AML-193 (cell line): Measurements from ENCODE around the gene REXO4.

Experiments used
- DNase-seq, 2 experiments: peaks; one replicate each; lab custom pipeline; 2025; lab: John Stamatoyannopoulos, UW

The REXO4 gene

DNA sequence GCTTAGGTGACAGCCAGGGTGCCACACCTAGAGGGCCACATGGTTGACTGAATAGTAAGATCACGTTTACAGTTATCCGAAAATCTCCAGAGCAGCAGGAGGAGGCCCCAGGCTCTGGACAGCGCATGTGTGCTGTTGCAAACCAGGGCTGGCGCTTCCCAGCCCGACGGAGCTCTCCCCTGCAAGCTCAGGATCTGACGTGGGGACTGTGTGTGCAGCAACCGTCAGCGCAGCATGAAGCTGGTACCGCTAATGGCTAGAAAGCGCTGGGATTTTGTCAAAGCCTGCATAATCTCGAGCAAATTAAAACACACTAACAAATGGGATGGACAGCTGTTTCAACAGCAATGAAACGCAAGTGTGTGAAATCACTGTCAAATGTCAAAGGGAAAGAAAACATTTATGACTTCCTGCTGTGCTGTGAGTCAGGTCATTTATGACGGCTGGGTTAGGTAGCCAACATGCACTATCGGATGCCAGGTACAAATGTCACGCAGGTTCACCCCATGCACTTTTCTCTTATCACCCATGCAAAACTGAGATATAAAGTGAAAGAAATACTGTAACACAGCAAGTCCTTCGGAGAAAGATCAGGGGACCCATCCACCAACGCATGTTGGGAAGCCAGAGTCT lies 49.4 kb downstream of the REXO4 start:
- no peak for DNase-seq

DNA sequence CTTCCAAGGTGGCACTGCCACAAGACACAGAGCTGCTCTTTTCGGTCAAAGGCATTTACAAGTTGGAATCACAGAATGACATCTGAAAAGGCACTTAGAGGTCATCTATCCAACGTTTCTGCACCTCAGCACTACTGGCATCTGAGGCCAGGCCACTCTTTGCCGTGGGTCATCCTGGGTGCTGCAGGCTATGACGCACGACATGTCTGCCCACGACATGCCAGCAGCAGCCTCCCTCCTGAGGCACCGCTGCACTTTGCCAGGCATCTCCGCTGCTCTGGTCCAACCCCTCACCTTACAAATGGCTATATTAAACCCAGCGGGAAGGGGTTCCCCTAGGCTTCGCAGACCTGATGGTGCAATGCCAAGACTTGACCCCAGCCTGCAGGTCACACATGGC lies 50.0 kb downstream of the REXO4 start:
- DNase-seq: no peak

DNA sequence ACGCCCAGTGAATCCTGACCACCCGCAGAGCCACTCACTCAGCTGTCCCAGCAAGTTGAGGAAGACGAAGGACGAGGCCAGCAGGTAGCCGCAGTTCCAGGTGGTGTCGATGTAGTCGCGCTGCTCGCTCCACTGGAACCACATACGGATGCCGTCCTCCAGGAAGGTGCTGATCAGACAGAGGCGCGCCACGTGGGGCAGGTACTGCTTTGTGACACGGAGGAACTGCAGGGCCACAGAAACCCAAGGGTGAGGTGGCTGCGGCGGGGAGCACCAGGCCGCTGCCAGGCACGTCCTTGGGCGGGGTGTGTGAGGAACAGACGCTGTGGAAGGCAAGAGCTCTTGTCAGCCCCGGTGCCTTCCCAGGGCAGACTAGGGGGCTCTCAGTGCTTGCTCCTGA lies 50.6 kb downstream of the REXO4 start:
- DNase-seq: no peak

DNA sequence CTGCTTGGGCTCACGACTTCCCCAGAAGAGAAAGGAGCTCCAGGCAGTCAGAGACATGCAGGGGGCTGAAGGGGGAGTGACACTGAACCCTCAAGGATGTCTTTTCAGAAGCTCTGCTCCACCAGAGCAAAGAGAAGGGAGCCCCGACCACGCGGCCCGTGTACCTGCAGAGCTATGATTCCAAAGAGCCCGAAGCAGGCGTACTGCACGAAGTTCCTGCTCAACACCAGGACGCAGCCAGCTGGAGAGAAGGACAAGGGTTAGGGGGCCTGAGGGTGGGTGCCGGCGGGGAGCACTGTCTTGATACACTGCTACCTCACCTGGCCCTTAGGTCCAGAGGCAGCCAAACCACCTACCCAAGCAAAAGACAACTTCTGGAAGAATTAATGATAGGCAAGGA lies 51.4 kb downstream of the REXO4 start:
- DNase-seq: no peak

DNA sequence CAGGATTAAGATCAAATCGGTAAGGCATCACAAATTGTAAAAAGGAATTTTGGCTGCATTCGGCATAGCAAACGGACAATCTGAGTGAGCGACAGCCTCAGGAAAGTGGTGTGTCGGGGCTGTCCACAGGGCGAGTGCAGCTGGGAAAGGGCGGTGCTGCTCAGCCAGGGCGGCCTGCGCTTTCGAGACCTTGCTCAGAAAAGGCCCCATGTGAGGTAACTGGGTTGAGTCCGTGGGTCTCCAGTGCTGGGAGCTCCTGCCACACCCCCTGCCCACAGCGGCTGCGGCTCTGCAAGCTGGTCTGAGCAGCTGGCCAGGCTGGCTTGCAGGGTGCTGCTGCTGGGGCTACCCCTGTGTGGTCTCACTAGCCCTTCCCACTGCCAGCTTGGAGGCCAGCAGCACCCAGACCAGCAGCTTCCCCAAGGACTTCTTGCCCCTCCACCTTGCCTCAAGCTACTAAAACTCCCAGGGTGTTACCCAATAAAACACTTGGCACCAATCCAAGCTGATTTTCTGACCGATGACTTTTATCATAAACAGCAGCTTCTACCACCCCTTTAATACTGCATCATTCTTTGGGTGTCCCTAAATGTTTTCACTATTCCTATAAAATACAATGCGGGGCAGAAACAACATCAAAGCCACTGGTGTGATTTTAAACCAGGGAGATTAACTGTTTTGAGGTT lies 55.3 kb downstream of the REXO4 start:
- no peak for DNase-seq

DNA sequence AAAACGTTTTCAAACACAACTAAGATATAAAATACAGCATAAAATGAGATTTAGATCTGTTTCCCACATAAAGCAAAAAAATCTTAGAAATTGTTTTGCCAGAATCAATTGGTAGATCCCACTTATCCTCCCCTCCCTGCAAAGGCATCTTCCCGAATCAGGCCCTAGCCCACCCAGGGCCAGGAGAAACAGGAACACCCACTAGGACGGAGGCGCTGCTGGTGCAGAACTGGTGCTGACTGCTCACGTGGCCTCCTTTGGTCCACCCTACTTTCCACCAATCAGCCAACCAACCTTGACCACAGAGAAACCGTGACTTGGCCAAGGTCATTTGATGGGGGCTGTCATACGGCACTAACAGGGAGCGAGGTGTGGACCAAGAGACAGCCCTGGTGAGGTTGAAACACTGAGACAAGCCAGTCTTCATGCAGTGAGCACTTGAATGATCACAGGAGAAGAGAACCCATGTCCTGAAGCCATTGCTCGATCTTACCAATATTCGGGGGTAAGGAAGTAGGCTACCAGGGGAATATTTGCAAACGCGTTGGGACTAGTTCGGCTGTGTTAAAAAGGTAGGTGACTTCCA lies 56.2 kb downstream of the REXO4 start:
- DNase-seq: no peak

DNA sequence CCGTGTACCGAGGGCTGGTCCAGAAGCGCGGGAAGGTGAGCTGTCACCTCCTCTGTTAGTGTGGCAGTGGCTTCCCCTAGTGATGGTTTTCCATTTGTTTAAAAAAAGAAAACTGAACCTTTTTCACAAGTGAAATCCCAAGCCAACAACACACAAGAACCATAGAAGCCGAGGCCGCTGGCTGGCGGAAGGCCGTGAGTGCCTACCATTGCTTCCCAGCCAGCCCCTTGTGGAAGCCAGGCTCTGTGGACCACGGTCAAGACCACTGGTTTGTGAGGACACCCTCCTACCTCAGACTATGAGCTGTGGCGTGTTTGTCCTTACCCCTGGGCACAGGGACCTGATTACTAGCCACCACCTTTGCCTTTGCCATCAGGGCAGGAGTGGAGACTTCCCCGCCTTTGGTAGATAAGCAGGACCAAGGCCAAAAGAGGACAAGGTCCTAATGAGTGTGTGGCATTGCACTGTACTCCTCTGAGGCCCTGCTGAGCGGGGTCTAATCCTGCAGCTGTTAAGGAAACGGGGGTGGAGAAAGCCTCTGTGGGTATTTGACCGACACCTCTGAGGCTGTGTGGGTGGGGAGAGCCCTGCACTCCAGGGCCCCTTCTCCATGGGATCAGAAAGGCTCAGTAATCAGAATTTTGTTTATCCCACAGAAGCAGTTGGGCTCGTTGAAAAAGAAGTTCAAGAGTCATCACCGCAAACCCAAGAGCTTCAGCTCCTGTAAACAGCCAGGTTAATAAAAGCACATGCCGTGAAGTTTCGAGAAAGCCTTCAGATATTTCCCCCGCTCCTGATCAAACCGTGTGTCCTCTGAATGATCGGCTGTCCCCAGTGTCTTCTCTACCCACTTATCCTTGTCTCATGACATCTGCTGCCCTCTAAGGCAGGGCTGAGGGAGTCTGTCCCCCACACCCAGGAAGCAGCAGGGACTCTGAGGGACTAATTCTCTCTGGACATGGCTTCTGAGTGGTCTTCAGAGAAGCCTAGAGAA lies 57.1 kb downstream of the REXO4 start:
- no peak for DNase-seq

DNA sequence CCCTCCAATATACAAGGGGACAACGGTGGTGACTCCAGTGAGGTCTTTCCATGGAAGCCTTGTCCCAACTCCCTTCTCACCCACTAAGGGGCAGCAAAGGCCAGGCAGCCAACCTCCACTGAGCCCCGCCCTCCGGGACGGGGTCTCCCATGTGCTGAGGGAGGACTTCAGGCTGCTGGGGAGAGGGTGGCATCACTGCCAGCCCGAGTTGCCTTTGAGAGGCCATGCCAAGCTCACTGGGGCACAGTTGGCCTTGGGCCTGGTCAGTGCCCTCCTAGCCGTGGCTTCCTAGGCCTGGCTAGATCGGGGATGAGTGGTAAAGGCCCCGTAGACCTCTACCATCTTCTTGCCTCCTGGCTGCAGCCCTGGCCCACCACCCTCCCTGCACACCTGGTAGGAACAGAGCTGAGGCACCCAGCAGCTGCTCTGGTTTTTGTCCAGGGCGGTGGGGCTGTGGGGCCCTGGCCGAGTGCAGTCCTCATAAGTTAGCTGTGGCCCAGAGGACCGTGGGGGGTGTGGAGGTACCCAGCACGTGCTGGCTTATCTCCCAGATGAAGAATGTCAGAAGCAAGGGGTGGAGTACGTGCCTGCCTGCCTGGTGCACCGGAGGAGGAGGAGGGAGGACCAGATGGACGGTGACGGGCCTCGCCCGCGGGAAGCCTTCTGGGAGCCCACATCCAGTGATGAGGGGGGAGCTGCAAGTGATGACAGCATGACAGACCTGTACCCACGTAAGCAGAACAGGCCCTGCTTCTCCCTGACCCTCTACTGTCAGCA lies 58.2 kb downstream of the REXO4 start:
- no peak for DNase-seq

DNA sequence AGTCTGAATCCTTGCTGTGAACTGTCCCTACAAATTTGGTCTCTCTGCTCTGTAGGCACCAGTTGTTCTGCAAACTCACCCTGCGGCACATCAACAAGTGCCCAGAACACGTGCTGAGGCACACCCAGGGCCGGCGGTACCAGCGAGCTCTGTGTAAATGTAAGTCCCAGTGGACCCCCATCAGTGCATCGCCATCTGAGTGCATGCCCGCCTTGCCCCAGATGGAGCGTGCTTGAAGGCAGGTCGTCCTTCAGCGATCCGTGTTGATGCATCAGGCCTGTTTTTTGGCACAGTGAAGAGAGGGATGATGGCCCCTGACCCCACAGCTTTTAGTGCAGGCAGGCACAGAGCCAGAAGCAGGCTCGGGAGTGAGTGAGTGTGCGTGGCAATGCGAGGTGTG lies 60.2 kb downstream of the REXO4 start:
- no peak for DNase-seq

DNA sequence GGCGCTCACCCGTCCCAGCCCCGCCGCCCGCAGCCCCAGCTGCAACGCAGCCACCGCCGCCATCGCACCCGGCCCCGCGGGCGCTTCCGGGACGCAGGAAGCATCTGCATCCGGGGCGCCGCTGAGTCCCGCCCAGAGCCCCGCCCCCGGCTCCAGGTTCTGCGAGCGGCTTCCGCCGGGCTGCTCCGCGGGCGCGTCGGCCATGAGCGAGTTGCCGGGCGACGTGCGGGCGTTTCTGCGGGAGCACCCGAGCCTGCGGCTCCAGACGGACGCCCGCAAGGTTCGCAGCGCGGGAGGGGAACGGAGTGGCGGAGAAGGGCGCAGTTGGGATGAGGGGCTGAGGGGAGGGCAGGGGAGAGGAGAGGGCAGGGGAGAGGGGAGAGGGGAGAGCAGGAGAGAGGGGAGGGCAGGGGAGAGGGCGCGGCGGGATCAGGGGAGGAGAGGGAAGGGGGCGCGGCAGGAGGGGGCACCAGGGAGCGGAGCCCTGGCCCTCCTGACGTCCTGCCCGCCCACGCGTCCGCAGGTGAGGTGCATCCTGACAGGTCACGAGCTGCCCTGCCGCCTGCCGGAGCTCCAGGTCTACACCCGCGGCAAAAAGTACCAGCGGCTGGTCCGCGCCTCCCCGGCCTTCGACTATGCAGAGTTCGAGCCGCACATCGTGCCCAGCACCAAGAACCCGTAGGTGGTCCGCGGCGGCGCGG lies 61.3 kb downstream of the REXO4 start, which contains the start of the genes SURF1 and SURF2:
SURF1 (minus strand) TSS at position 97 of the 701 bp plus-strand sequence; CDS start at position 63, 34 bp downstream.
SURF2 (plus strand) TSS at position 160 of the 701 bp plus-strand sequence; CDS start at position 203, 43 bp downstream.
- DNase-seq: peak; percentile 67 to 71
